GM18867 (cell line): ENCODE data around the gene ZNHIT6.
"Not testable (repeated sequence)": the region's sequence is repeated elsewhere in the genome, so short reads cannot be mapped to it uniquely, and the experiment has no call there.

ENCODE experiments used
- ATAC-seq: cut with Tn5 transposase; IDR thresholded peaks from one replicate; pipeline ENCODE4 v1.9.1; 2021; ENCODE audit warnings: mild to moderate bottlenecking, moderate library complexity; ENCODE audit not compliant: unreplicated experiment

The ZNHIT6 gene

GRCh38 chr1:85672031-85672660 is 36.1 kb downstream of the ZNHIT6 start:
- no peak for ATAC-seq

DNA sequence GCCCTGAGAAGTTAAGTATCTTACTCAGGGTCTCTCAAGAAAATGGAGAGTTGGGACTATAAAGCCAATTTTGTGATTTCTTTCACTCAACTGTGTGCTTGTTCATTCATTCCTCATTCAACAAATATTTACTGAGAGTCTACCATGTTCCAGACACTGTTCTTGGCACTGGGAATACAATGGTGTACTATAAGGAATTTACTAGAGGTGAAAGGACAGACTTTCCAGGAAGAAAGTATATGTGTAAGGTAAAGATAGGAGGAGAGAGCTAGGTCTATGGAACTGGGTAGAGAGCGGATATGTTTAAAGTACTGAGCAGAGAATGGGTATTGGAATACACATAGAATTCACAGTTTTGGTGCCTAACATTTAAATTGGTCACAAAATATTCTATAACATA is 42.3 kb downstream of the ZNHIT6 start:
- no peak for ATAC-seq

DNA sequence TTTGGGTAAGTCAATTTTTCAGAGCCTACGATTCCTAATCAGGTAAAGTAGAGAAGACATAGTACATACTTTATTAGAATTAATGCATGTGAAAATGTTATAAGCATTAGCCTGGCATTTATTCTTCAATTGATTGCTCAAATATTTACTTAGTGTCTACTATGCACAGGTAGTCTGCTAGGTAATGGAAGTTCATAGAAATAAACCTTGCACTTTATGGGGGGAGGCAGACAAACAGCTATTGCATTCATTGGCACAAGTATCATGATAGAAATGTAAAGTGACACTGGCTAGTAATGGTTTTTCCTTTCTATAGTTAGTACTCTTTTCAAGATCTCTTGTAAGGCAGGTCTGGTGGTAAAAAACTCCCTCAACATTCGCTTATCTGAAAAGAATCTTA is 44.9 kb downstream of the ZNHIT6 start:
- ATAC-seq = no peak

GRCh38 chr1:85661767-85662166 is 46.5 kb downstream of the ZNHIT6 start:
- ATAC-seq = no peak

- no peak for ATAC-seq
Observed at GRCh38 chr1:85660541-85660940, 47.7 kb downstream of the ZNHIT6 start.

DNA sequence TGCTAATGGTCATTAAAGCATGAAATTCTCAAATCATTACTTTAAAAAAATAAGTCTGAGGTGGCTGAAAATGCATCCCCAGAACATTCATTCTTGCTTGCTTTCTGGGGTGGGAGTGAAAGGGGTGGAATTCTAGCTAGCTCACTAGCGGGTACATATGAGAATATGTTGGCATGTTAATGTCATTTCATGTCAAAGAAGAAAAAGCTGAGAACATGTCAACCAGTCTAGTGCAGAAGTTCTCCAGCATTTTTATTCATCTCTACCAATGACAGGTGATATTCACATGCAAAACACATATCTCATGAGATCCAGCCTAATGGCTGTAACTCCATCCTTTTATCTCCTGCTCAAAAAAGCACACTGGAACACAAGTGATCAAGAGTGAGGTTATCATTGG is 49.1 kb downstream of the ZNHIT6 start:
- no peak for ATAC-seq

- no peak for ATAC-seq
Observed at GRCh38 chr1:85656948-85657347, 51.3 kb downstream of the ZNHIT6 start.

GRCh38 chr1:85656256-85656655 is 52.0 kb downstream of the ZNHIT6 start:
- ATAC-seq = no peak

DNA sequence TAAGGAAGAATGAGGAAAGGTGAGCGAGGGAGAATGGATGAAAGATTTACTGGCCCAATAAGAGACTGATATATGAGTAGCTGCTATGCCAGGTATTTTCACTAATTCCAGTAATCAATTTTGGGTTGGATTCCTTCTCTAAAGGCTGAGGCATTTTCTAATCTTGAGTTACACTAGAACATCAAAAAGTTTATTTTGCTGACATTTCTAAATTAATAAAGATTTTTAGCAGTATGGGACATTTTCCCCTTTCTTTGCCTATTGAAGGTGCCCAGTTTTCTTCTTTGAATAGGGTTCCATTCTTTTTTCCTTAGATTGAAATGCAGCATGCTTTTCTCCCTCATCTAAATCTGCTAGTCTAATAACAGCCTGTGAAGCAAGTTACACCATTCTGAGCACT is 52.9 kb downstream of the ZNHIT6 start:
- no peak for ATAC-seq

- no peak for ATAC-seq
Observed at GRCh38 chr1:85654066-85654782, 54.0 kb downstream of the ZNHIT6 start.

DNA sequence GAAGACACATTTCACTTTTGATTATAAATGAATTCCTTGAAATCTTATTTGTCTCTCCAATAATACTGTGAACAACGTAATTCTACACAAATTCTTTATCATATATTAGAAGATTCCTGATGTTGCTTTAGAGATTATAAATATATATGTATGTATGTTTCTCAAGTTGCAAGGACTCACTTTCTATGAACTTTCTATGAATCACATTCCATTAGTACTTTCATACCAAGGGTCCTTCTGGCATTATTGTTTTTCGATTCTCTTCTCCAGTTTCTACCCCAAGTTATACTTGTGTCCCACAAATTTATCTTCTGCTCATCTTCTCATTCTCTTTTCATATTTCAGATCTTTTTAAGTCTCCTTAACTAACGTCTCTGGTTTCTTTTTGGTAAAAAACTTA is 55.9 kb downstream of the ZNHIT6 start:
- no peak for ATAC-seq

GRCh38 chr1:85650645-85651044 is 57.6 kb downstream of the ZNHIT6 start:
- no peak for ATAC-seq

GRCh38 chr1:85649591-85649990 is 58.6 kb downstream of the ZNHIT6 start:
- no peak for ATAC-seq

DNA sequence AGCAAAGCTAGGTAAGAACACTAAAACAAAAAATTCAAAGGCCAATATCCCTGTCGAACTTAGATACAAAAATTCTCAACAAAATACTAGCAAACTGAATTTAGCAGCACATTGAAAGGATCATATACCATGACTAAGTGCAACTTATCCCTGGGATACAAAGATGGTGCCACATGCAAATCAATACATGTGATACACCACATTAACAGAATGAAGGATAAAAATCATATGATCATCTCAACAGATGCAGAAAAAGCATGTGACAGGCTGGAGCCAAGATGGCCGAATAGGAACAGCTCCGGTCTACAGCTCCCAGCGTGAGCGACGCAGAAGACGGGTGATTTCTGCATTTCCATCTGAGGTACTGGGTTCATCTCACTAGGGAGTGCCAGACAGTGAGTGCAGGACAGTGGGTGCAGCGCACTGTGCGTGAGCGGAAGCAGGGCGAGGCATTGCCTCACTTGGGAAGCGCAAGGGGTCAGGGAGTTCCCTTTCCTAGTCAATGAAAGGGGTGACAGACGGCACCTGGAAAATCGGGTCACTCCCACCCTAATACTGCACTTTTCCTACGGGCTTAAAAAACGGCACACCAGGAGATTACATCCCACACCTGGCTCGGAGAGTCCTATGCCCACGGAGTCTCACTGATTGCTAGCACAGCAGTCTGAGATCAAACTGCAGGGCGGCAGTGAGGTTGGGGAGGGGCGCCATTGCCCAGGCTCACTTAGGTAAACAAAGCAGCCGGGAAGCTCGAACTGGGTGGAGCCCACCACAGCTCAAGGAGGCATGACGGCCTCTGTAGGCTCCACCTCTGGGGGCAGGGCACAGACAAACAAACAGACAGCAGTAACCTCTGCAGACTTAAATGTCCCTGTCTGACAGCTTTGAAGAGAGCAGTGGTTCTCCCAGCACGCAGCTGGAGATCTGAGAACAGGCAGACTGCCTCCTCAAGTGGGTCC is 66.4 kb downstream of the ZNHIT6 start:
- not testable (repeated sequence) for ATAC-seq

- ATAC-seq = not testable (repeated sequence)
Observed at GRCh38 chr1:85639920-85640319, 68.3 kb downstream of the ZNHIT6 start.

- no peak for ATAC-seq
Observed at GRCh38 chr1:85638412-85638811, 69.8 kb downstream of the ZNHIT6 start.

DNA sequence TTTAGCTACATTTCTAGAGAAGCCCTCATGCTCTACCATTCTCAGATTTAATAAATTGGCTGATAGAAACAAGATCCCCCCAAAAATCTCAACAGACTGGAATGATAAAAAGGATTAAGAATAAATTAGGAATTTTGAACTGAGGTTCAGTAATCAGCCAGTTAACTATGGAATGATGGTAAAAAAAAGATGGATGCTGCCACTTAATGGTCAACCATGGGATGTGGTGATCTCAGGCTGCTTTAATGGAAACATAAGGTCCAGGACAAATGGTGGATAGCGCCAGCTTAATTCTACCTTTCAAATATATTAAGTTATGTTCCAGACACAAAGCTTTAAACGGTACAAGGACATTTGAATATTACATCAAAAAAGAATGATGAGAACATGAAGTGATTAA is 77.7 kb downstream of the ZNHIT6 start:
- no peak for ATAC-seq

- ATAC-seq = no peak
Observed at GRCh38 chr1:85629532-85629920, 78.7 kb downstream of the ZNHIT6 start.

DNA sequence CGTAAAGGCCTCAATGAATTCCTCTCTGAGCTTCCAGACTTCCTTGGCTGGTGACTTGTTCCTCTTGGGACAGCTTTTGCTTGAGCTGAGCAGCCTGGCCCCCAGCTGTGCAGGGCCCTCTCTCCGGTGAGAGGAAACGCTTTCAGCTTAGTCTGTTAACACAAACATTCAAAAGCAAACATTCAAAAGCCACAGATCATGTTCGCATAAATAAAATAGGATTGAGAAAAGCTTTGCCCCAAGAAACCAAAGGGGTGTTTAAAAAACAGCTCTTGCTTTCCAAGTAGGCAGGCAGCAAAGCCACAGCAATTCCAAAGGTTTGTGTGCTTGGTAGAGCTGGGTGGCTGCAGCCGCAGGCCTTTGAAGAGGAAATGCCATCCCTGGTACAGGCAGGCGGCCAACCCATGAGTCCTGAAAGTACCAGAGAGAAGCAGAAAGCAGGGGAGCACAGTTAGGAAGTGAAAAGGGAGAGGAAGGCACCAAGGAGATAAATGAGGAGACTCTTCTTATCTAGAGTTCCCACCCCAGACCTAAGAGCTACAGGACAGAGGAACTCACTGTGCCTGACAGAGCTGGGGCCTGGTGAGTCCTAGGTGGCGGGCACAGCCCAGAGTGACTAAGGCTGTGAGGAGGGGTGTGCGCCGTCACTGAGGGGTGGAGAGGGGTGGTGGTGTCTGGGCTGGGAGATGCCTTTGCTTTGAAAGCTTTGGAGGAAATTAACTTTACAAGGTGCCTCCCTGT is 79.3 kb downstream of the ZNHIT6 start:
- no peak for ATAC-seq

- no peak for ATAC-seq
Observed at GRCh38 chr1:85626818-85627217, 81.4 kb downstream of the ZNHIT6 start.

DNA sequence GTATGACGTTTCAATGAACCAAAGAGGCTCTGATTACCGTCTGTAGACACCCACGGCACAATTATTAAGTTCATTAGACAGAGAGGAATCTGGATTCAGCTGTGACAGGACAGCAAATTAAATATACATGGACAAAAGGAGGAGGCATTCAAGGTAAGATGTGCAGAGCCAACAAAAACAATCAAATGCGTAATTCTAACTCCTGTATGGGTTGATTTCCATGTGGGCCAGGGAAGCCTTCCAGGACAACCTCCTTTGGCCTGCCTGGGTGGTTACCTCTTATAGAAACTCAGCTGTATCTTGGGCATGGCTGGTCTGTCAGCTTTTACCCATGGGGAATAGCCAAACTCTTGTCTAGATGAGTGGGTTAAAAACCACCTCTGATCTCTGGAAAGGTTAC is 83.9 kb downstream of the ZNHIT6 start:
- ATAC-seq = no peak
